Activated effector memory CD4-positive, alpha-beta T cell treated with Interleukin-2 at 50 U/mL for 16 hours (primary cell): ENCODE data around the gene POMT1.
A peak's percentile ranks its signal among the peaks of the same experiment; 100 is the strongest.
"Not testable (repeated sequence)": the region's sequence is repeated elsewhere in the genome, so short reads cannot be mapped to it uniquely, and the experiment has no call there.

Experiments
- DNase-seq: peaks from one replicate; pipeline ENCODE4 v3.0.0-alpha.2; 2020

Gene POMT1

GRCh38 chr9:131500377-131500776, 2.3 kb upstream of the POMT1 start:
- peak; percentile 72 for DNase-seq

- DNase-seq: peak; percentile 55
Observed at GRCh38 chr9:131500939-131501541, 1.7 kb upstream of the POMT1 start.

- peak; percentile 46 for DNase-seq
Observed at GRCh38 chr9:131503626-131504465, 1.1 kb downstream of the POMT1 start.

GRCh38 chr9:131505012-131505411, 2.3 kb downstream of the POMT1 start:
- DNase-seq: no peak

- DNase-seq: no peak
Observed at GRCh38 chr9:131511416-131511815, 8.7 kb downstream of the POMT1 start.

GRCh38 chr9:131511880-131512279, 9.2 kb downstream of the POMT1 start:
- no peak for DNase-seq

- no peak for DNase-seq
Observed at GRCh38 chr9:131513177-131513576, 10.5 kb downstream of the POMT1 start.

GRCh38 chr9:131515559-131516031, 12.9 kb downstream of the POMT1 start:
- DNase-seq: not testable (repeated sequence)

GRCh38 chr9:131516100-131516499, 13.4 kb downstream of the POMT1 start:
- no peak for DNase-seq

- no peak for DNase-seq
Observed at GRCh38 chr9:131516930-131517329, 14.2 kb downstream of the POMT1 start.

- no peak for DNase-seq
Observed at GRCh38 chr9:131517761-131518190, 15.1 kb downstream of the POMT1 start.

GRCh38 chr9:131518553-131518952, 15.8 kb downstream of the POMT1 start:
- DNase-seq: no peak

- DNase-seq: no peak
Observed at GRCh38 chr9:131520503-131520902, 17.8 kb downstream of the POMT1 start.

- no peak for DNase-seq
Observed at GRCh38 chr9:131521203-131521602, 18.5 kb downstream of the POMT1 start.

- no peak for DNase-seq
Observed at GRCh38 chr9:131521822-131522221, 19.1 kb downstream of the POMT1 start.

GRCh38 chr9:131522257-131523085, 19.8 kb downstream of the POMT1 start:
- DNase-seq: no peak

GRCh38 chr9:131523086-131523388, 20.3 kb downstream of the POMT1 start:
- no peak for DNase-seq

- DNase-seq: no peak
Observed at GRCh38 chr9:131523451-131524435, 21.0 kb downstream of the POMT1 start.

- no peak for DNase-seq
Observed at GRCh38 chr9:131524665-131525315, 22.1 kb downstream of the POMT1 start.

GRCh38 chr9:131525643-131526565, 23.2 kb downstream of the POMT1 start:
- DNase-seq: no peak

GRCh38 chr9:131528186-131528585, 25.5 kb downstream of the POMT1 start:
- DNase-seq: no peak
